Endothelial cell of umbilical vein (primary cell): Measurements from ENCODE around the gene SAXO1.
A peak's percentile ranks its signal among the peaks of the same experiment; 100 is the strongest.

Experiments used
- CTCF ChIP-seq, 2 donors: IDR thresholded peaks; 1 replicate in 1 of 2; 2 replicates in 1 of 2; pipeline ENCODE4 v1.5.1; 2011; ENCODE audit warnings: low read length in 2 of 2, mild to moderate bottlenecking in 2 of 2, moderate library complexity in 2 of 2, control low read depth in 1 of 2, inconsistent platforms in 1 of 2, low read depth in 1 of 2; ENCODE audit not compliant: insufficient read depth in 1 of 2; ENCODE audit errors: extremely low read depth in 1 of 2
- EZH2 ChIP-seq: IDR thresholded peaks from 2 replicates; pipeline ENCODE4 v1.6.1; 2012; ENCODE audit warnings: borderline replicate concordance, low read depth, mild to moderate bottlenecking, moderate library complexity, low read length, inconsistent platforms; ENCODE audit not compliant: severe bottlenecking
- JUN ChIP-seq: IDR thresholded peaks from 2 replicates; pipeline ENCODE4 v1.6.1; 2011; ENCODE audit warnings: borderline replicate concordance, low read depth; ENCODE audit not compliant: insufficient read length, insufficient read depth
- POLR2A ChIP-seq: IDR thresholded peaks from 2 replicates; pipeline ENCODE4 v1.6.1; 2012; ENCODE audit warnings: low read depth, mild to moderate bottlenecking, control low read depth, low read length
- POLR2AphosphoS5 ChIP-seq: IDR thresholded peaks from 2 replicates; pipeline ENCODE4 v1.6.1; 2012; ENCODE audit warnings: low read depth, mild to moderate bottlenecking, control low read depth, low read length, moderate library complexity; ENCODE audit not compliant: insufficient read depth
- TF ChIP-seq, protein P1 (sequence below): IDR thresholded peaks from 2 replicates; pipeline ENCODE4 v1.6.1; 2011; ENCODE audit not compliant: insufficient read depth, insufficient read length

- no peak for TF ChIP-seq CTCF (IDR thresholded peaks at IDR 0.05; ENCODE audit: extremely low read depth in 1 of 2, insufficient read depth in 1 of 2, low read depth in 1 of 2, low read length in 2 of 2)
- TF ChIP-seq POLR2A = no peak
- no peak for TF ChIP-seq EZH2
- TF ChIP-seq, protein P1, sequence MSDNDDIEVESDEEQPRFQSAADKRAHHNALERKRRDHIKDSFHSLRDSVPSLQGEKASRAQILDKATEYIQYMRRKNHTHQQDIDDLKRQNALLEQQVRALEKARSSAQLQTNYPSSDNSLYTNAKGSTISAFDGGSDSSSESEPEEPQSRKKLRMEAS = no peak
- peak; percentile 58 for TF ChIP-seq JUN
- no peak for TF ChIP-seq POLR2AphosphoS5
Observed at GRCh38 chr9:19074836-19075235, 41.8 kb upstream of the SAXO1 start.
